ENCODE data around the gene MPLKIP. TPM values are rescaled to one million over a fixed set of nuclear protein-coding genes. Genes with fewer than 3 reads are reported as not detected.

MPLKIP gene
- total RNA-seq, 1 experiment from 2014 or later, result 49.4 TPM

DNA sequence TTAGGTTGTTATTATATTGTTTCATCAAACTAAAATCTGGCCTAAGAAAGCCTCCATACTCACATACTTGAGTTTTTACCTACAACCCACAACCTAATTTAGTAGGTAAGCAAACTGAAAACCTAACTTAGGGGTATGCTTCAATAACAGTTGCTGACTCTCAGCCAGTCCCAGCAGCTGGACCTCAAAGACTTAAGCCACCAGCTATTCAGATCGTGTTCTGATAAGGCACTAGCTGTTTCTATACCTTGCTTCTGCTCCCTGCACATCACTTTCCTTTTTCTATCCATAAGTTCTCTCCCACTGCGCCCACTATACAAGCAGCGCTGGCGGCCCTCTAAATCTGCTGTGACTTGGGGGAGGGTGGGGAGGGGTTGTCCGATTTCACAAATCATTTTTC lies 42.6 kb upstream of the MPLKIP start:
- Histone ChIP-seq H2AFZ (ENCODE audit: low read depth, low read length, poor library complexity, severe bottlenecking) (no peak overlapping the region), H3K4me2 (ENCODE audit: low read length) (no peak overlapping the region), H3K4me1 (ENCODE audit: control insufficient read depth in 1 of 2, insufficient read depth in 2 of 2, low read length in 2 of 2) (peaks cover 0 to 10% of the 10 kb centered on the region in 2 experiments; a peak in 1 of 4 replicates), H3K27me3 (ENCODE audit: insufficient read depth, low read length) (no peaks in the 10 kb centered on the region), H3K4me3 (replicated peaks in 1 of 2; ENCODE audit: low read depth in 1 of 2, low read length in 2 of 2) (no peak overlapping the region), H3K36me3 (ENCODE audit: control insufficient read depth in 1 of 2, insufficient read depth in 2 of 2, low read length in 2 of 2) (no peaks in the 10 kb centered on the region), H3K9me2 (ENCODE audit: insufficient read depth) (no peaks in the 10 kb centered on the region), H3K79me2 (ENCODE audit: insufficient read depth, low read length) (no peaks in the 10 kb centered on the region), H3K9ac (ENCODE audit: low read length) (no peak overlapping the region), H3K9me3 (ENCODE audit: control insufficient read depth in 1 of 2, insufficient read depth in 1 of 2, low read depth in 1 of 2, low read length in 2 of 2) (no peaks in the 10 kb centered on the region), H4K20me1 (ENCODE audit: insufficient read depth) (no peaks in the 10 kb centered on the region), H3K27ac (ENCODE audit: low read depth, low read length) (no peak overlapping the region)
- ATAC-seq (no peak), DNase-seq (ENCODE audit: low read depth, low spot score) (no peak)
- BruUV-seq (replicated peaks), result no TSS peak
- ChIA-PET RAD21 (ENCODE audit: low non-redundant PET in 1 of 2, low total read pairs in 2 of 2, uncharacterized antibody in 2 of 2, unreplicated experiment in 2 of 2) (no interaction called here), POLR2A (no interaction called here), CTCF (no interaction called here)
- intact Hi-C loops (cut with micrococcal nuclease), result no loop called here
- TF ChIP-seq SIN3A (IDR thresholded peaks at IDR 0.05; ENCODE audit: low read depth) (no peak), EGR1 (IDR thresholded peaks at IDR 0.05; ENCODE audit: low read depth) (no peak), POLR2A (IDR thresholded peaks at IDR 0.05; ENCODE audit: borderline replicate concordance, extremely low read depth, insufficient read depth, insufficient read length) (no peak), SP1 (IDR thresholded peaks at IDR 0.05; ENCODE audit: low read depth) (no peak), SRF (IDR thresholded peaks at IDR 0.05; ENCODE audit: low read depth) (no peak), RAD21 (IDR thresholded peaks at IDR 0.05; ENCODE audit: low read depth) (no peak), CBX3 (IDR thresholded peaks at IDR 0.05; ENCODE audit: low read depth) (no peak), POLR2AphosphoS5 (IDR thresholded peaks at IDR 0.05; ENCODE audit: low read depth, low read length) (no peak), YY1 (IDR thresholded peaks at IDR 0.05; ENCODE audit: extremely low read depth, insufficient replicate concordance, low read depth, low read length) (no peak), FOSL1 (IDR thresholded peaks at IDR 0.05; ENCODE audit: low read depth) (no peak), JUND (IDR thresholded peaks at IDR 0.05) (no peak), EZH2phosphoT487 (IDR thresholded peaks at IDR 0.05; ENCODE audit: borderline replicate concordance) (no peak), CEBPB (IDR thresholded peaks at IDR 0.05; ENCODE audit: low read depth) (no peak), TCF7L2 (IDR thresholded peaks at IDR 0.05; ENCODE audit: borderline replicate concordance, extremely low read depth, insufficient read depth, insufficient read length) (no peak), EZH2 (IDR thresholded peaks at IDR 0.05) (no peak), ELF1 (IDR thresholded peaks at IDR 0.05; ENCODE audit: borderline replicate concordance, low read depth) (no peak)
- TF ChIP-seq, protein P1, sequence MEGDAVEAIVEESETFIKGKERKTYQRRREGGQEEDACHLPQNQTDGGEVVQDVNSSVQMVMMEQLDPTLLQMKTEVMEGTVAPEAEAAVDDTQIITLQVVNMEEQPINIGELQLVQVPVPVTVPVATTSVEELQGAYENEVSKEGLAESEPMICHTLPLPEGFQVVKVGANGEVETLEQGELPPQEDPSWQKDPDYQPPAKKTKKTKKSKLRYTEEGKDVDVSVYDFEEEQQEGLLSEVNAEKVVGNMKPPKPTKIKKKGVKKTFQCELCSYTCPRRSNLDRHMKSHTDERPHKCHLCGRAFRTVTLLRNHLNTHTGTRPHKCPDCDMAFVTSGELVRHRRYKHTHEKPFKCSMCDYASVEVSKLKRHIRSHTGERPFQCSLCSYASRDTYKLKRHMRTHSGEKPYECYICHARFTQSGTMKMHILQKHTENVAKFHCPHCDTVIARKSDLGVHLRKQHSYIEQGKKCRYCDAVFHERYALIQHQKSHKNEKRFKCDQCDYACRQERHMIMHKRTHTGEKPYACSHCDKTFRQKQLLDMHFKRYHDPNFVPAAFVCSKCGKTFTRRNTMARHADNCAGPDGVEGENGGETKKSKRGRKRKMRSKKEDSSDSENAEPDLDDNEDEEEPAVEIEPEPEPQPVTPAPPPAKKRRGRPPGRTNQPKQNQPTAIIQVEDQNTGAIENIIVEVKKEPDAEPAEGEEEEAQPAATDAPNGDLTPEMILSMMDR (IDR thresholded peaks at IDR 0.05 in 2 of 3, conservative IDR thresholded peaks at IDR 0.05 in 1 of 3; ENCODE audit: borderline replicate concordance in 1 of 3, insufficient read depth in 1 of 3, low read depth in 2 of 3, low read length in 2 of 3), result no peak
- TF ChIP-seq, protein P2, sequence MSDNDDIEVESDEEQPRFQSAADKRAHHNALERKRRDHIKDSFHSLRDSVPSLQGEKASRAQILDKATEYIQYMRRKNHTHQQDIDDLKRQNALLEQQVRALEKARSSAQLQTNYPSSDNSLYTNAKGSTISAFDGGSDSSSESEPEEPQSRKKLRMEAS (IDR thresholded peaks at IDR 0.05), result no peak
- TF ChIP-seq, protein P3, sequence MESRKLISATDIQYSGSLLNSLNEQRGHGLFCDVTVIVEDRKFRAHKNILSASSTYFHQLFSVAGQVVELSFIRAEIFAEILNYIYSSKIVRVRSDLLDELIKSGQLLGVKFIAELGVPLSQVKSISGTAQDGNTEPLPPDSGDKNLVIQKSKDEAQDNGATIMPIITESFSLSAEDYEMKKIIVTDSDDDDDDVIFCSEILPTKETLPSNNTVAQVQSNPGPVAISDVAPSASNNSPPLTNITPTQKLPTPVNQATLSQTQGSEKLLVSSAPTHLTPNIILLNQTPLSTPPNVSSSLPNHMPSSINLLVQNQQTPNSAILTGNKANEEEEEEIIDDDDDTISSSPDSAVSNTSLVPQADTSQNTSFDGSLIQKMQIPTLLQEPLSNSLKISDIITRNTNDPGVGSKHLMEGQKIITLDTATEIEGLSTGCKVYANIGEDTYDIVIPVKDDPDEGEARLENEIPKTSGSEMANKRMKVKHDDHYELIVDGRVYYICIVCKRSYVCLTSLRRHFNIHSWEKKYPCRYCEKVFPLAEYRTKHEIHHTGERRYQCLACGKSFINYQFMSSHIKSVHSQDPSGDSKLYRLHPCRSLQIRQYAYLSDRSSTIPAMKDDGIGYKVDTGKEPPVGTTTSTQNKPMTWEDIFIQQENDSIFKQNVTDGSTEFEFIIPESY (IDR thresholded peaks at IDR 0.05; ENCODE audit: extremely low read depth, insufficient replicate concordance, low read length), result no peak
- TF ChIP-seq, protein P4, sequence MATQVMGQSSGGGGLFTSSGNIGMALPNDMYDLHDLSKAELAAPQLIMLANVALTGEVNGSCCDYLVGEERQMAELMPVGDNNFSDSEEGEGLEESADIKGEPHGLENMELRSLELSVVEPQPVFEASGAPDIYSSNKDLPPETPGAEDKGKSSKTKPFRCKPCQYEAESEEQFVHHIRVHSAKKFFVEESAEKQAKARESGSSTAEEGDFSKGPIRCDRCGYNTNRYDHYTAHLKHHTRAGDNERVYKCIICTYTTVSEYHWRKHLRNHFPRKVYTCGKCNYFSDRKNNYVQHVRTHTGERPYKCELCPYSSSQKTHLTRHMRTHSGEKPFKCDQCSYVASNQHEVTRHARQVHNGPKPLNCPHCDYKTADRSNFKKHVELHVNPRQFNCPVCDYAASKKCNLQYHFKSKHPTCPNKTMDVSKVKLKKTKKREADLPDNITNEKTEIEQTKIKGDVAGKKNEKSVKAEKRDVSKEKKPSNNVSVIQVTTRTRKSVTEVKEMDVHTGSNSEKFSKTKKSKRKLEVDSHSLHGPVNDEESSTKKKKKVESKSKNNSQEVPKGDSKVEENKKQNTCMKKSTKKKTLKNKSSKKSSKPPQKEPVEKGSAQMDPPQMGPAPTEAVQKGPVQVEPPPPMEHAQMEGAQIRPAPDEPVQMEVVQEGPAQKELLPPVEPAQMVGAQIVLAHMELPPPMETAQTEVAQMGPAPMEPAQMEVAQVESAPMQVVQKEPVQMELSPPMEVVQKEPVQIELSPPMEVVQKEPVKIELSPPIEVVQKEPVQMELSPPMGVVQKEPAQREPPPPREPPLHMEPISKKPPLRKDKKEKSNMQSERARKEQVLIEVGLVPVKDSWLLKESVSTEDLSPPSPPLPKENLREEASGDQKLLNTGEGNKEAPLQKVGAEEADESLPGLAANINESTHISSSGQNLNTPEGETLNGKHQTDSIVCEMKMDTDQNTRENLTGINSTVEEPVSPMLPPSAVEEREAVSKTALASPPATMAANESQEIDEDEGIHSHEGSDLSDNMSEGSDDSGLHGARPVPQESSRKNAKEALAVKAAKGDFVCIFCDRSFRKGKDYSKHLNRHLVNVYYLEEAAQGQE (IDR thresholded peaks at IDR 0.05; ENCODE audit: low read depth), result no peak

All from HCT116 (cell line).